HCT116 (cell line): ENCODE measurements around the gene PRAMEF20. TPM values are rescaled to one million over a fixed set of nuclear protein-coding genes. Genes with fewer than 3 reads are reported as not detected.

Experiments
- ATAC-seq: fragments of 200-7000 bp; cut with Tn5 transposase; 2 replicates; pipeline ENCODE4 v1.9.1; 2020; ENCODE audit warnings: mild to moderate bottlenecking, moderate library complexity
- BruUV-seq: library from RNA; stranded (reverse); fragments of 400-500 nt; replicated peaks from 2 replicates; lab custom pipeline; 2021; lab: Mats Ljungman, UMichigan
- CTCF ChIA-PET: fragments of 300-600 bp; sonication (Branson Sonifier 250); formaldehyde crosslinking; loops from one replicate; lab custom pipeline; 2021; ENCODE audit warnings: antibody characterized with exemption; lab: Charles Lee
- POLR2A ChIA-PET: fragments of 300-600, 350-600 bp; sonication (Branson Sonifier 250); formaldehyde crosslinking; loops from one replicate; lab custom pipeline; 2021; ENCODE audit warnings: antibody characterized with exemption; lab: Charles Lee
- RAD21 ChIA-PET, 2 experiments: fragments of 300-600 bp; sonication (Branson Sonifier 250); formaldehyde crosslinking; loops; one replicate each; lab custom pipeline; 2023; ENCODE audit warnings: low total read pairs in 2 of 2; ENCODE audit not compliant: uncharacterized antibody in 2 of 2, unreplicated experiment in 2 of 2, low non-redundant PET in 1 of 2; lab: Charles Lee
- DNase-seq: peaks from one replicate; pipeline ENCODE4 v3.0.0-alpha.2; 2010; ENCODE audit warnings: low read depth, low spot score
- H2AFZ ChIP-seq: fragments of 200-600 bp; shearing (Covaris generic), sonication (generic); 2 replicates; pipeline ENCODE4 v1.6.1; 2017; ENCODE audit warnings: low read depth, mixed run types, mixed read lengths, antibody characterized with exemption, low read length; ENCODE audit not compliant: poor library complexity, severe bottlenecking
- H3K27ac ChIP-seq: 2 replicates; pipeline ENCODE4 v1.5.1; 2012; ENCODE audit warnings: low read depth, low read length
- H3K27me3 ChIP-seq: fragments of 200-600 bp; sonication (generic); 2 replicates; pipeline ENCODE4 v1.6.1; 2016; ENCODE audit warnings: mixed run types, low read length, mixed read lengths; ENCODE audit not compliant: insufficient read depth
- H3K36me3 ChIP-seq, 2 experiments: fragments of 200-500 bp in 1 of 2; fragments of 200-600 bp in 1 of 2; sonication (Bioruptor generic) in 1 of 2; sonication (generic) in 1 of 2; 2 replicates each; pipeline versions ENCODE4 v1.5.1 to v1.6.1; 2014 to 2016; ENCODE audit warnings: low read length in 2 of 2, inconsistent platforms in 1 of 2, mixed read lengths in 1 of 2, mixed run types in 1 of 2; ENCODE audit not compliant: insufficient read depth in 2 of 2, control insufficient read depth in 1 of 2
- H3K4me1 ChIP-seq, 2 experiments: fragments of 200-600 bp in 1 of 2; sonication (generic) in 1 of 2; 2 replicates each; pipeline versions ENCODE4 v1.5.1 to v1.6.1; 2012 to 2017; ENCODE audit warnings: low read length in 2 of 2, inconsistent platforms in 1 of 2, mild to moderate bottlenecking in 1 of 2, mixed read lengths in 1 of 2, mixed run types in 1 of 2, moderate library complexity in 1 of 2; ENCODE audit not compliant: insufficient read depth in 2 of 2, control insufficient read depth in 1 of 2
- H3K4me2 ChIP-seq: fragments of 200-600 bp; sonication (generic); 2 replicates; pipeline ENCODE4 v1.6.1; 2017; ENCODE audit warnings: mixed run types, low read length, mixed read lengths
- H3K4me3 ChIP-seq, 2 experiments: fragments of 200-600 bp in 1 of 2; sonication (generic) in 1 of 2; replicated peaks in 1 of 2; 2 replicates each; pipeline ENCODE4 v1.5.1; 2011 to 2016; ENCODE audit warnings: low read length in 2 of 2, control low read depth in 1 of 2, low read depth in 1 of 2, mild to moderate bottlenecking in 1 of 2, mixed read lengths in 1 of 2, mixed run types in 1 of 2
- H3K79me2 ChIP-seq: fragments of 200-600 bp; sonication (generic); 2 replicates; pipeline ENCODE4 v1.6.1; 2017; ENCODE audit warnings: mild to moderate bottlenecking, mixed run types, low read length, moderate library complexity, mixed read lengths; ENCODE audit not compliant: insufficient read depth
- H3K9ac ChIP-seq: fragments of 200-600 bp; sonication (generic); 2 replicates; pipeline ENCODE4 v1.6.1; 2016; ENCODE audit warnings: low read length, mixed read lengths
- H3K9me2 ChIP-seq: fragments of 200-600 bp; sonication (generic), shearing (Covaris generic); 2 replicates; pipeline ENCODE4 v1.6.1; 2017; ENCODE audit warnings: mixed run types, mild to moderate bottlenecking, moderate library complexity; ENCODE audit not compliant: insufficient read depth
- H3K9me3 ChIP-seq, 2 experiments: fragments of 200-500 bp in 1 of 2; fragments of 200-600 bp in 1 of 2; sonication (Bioruptor generic) in 1 of 2; sonication (generic) in 1 of 2; 2 replicates each; pipeline ENCODE4 v1.6.1; 2014 to 2017; ENCODE audit warnings: low read length in 2 of 2, mixed read lengths in 2 of 2, inconsistent platforms in 1 of 2, low read depth in 1 of 2, mild to moderate bottlenecking in 1 of 2, mixed run types in 1 of 2, moderate library complexity in 1 of 2; ENCODE audit not compliant: control insufficient read depth in 1 of 2, insufficient read depth in 1 of 2
- H4K20me1 ChIP-seq: fragments of 200-600 bp; sonication (generic), shearing (Covaris generic); 2 replicates; pipeline ENCODE4 v1.6.1; 2017; ENCODE audit warnings: mixed run types, mild to moderate bottlenecking, moderate library complexity; ENCODE audit not compliant: insufficient read depth
- ATF3 ChIP-seq: IDR thresholded peaks from 2 replicates; pipeline ENCODE4 v1.6.1; 2012
- CBX3 ChIP-seq: IDR thresholded peaks from 2 replicates; pipeline ENCODE4 v1.6.1; 2012; ENCODE audit warnings: low read depth
- CTCF ChIP-seq, 3 experiments: fragments of 200-600 bp in 1 of 3; sonication (generic) in 1 of 3; IDR thresholded peaks in 2 of 3; conservative IDR thresholded peaks in 1 of 3; 2 replicates each; pipeline ENCODE4 v1.5.1; 2012 to 2017; ENCODE audit warnings: low read depth in 2 of 3, low read length in 2 of 3, antibody characterized with exemption in 1 of 3, borderline replicate concordance in 1 of 3, control low read depth in 1 of 3, mild to moderate bottlenecking in 1 of 3, mixed read lengths in 1 of 3, mixed run types in 1 of 3, moderate library complexity in 1 of 3; ENCODE audit not compliant: insufficient read depth in 1 of 3
- EGR1 ChIP-seq: IDR thresholded peaks from 2 replicates; pipeline ENCODE4 v1.6.1; 2012; ENCODE audit warnings: low read depth
- ELF1 ChIP-seq: IDR thresholded peaks from 2 replicates; pipeline ENCODE4 v1.6.1; 2012; ENCODE audit warnings: low read depth, borderline replicate concordance
- EZH2 ChIP-seq: fragments of 200-600 bp; sonication (generic); IDR thresholded peaks from 2 replicates; pipeline ENCODE4 v1.6.1; 2017; ENCODE audit warnings: antibody characterized with exemption, mixed run types
- EZH2phosphoT487 ChIP-seq: fragments of 200-600 bp; IDR thresholded peaks from 2 replicates; pipeline ENCODE4 v1.6.1; 2018; ENCODE audit warnings: antibody characterized with exemption, borderline replicate concordance
- FOSL1 ChIP-seq: IDR thresholded peaks from 2 replicates; pipeline ENCODE4 v1.6.1; 2012; ENCODE audit warnings: low read depth
- POLR2A ChIP-seq: IDR thresholded peaks from 2 replicates; pipeline ENCODE4 v1.7.0; 2011; ENCODE audit warnings: borderline replicate concordance; ENCODE audit not compliant: insufficient read depth, insufficient read length; ENCODE audit errors: extremely low read depth
- POLR2AphosphoS5 ChIP-seq: IDR thresholded peaks from 2 replicates; pipeline ENCODE4 v1.6.1; 2011; ENCODE audit warnings: mild to moderate bottlenecking, low read depth, low read length, moderate library complexity
- SIN3A ChIP-seq: IDR thresholded peaks from 2 replicates; pipeline ENCODE4 v1.6.1; 2012; ENCODE audit warnings: low read depth
- SP1 ChIP-seq: IDR thresholded peaks from 2 replicates; pipeline ENCODE4 v1.6.1; 2012; ENCODE audit warnings: low read depth
- SRF ChIP-seq: IDR thresholded peaks from 2 replicates; pipeline ENCODE4 v1.6.1; 2012; ENCODE audit warnings: low read depth
- TCF7L2 ChIP-seq: IDR thresholded peaks from 2 replicates; pipeline ENCODE4 v1.7.0; 2011; ENCODE audit warnings: borderline replicate concordance, inconsistent platforms; ENCODE audit not compliant: insufficient read depth, insufficient read length; ENCODE audit errors: extremely low read depth
- YY1 ChIP-seq: IDR thresholded peaks from 2 replicates; pipeline ENCODE4 v1.6.1; 2011; ENCODE audit warnings: low read length, low read depth, moderate library complexity, mild to moderate bottlenecking; ENCODE audit not compliant: insufficient replicate concordance; ENCODE audit errors: extremely low read depth
- ZFX ChIP-seq: fragments of 450-650 bp; IDR thresholded peaks from 2 replicates; pipeline ENCODE4 v1.6.1; 2017
- ZNF274 ChIP-seq: fragments of 200-500 bp; sonication (Bioruptor generic); IDR thresholded peaks from 2 replicates; pipeline ENCODE4 v1.6.1; 2014; ENCODE audit warnings: mild to moderate bottlenecking, low read depth, low read length, inconsistent platforms
- intact Hi-C: fragments of 100-400 bp; cut with micrococcal nuclease; formaldehyde crosslinking; loops from 2 replicates; pipeline ENCODE4 v1.10.0; 2022
- total RNA-seq: library from RNA; stranded (reverse); gene quantifications from one replicate; pipeline ENCODE4 v1.2.1, GENCODE V29; 2021; ENCODE audit not compliant: unreplicated experiment
- TF ChIP-seq, protein P1 (sequence below): IDR thresholded peaks from 2 replicates; pipeline ENCODE4 v1.6.1; 2012; ENCODE audit warnings: low read depth
- TF ChIP-seq, protein P2 (sequence below): IDR thresholded peaks from 2 replicates; pipeline ENCODE4 v1.6.1; 2012

Gene PRAMEF20
- total RNA-seq, 1 experiment from 2014 or later: not detected

DNA sequence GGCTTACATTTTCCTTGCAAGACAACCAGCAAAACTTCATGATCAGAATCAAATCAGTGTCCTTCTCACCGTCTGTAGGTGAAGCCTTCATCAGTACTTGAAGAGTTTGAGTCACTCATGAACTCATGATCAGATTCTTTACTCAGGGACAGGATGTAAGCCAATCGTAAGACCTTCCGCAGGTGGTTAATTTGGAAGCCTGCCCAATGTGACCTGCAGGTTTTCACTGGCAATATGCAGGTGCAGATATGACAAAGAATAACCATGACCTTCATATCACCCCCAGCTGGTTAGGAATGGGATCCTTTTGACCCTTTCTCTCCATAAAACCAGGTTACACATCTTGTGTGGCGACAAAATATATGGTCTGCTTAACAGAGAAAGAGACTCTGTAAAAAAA lies 2.4 kb upstream of the PRAMEF20 start:
- H3K4me2 ChIP-seq: no peak overlapping the region
- ChIA-PET CTCF (no interaction called here), POLR2A (no interaction called here), RAD21 (no interaction called here)
- no peaks in the 10 kb centered on the region for H4K20me1 ChIP-seq
- no peak overlapping the region for H2AFZ ChIP-seq
- H3K36me3 ChIP-seq: no peaks in the 10 kb centered on the region
- intact Hi-C loops: no loop called here
- DNase-seq: no peak
- H3K27me3 ChIP-seq: no peaks in the 10 kb centered on the region
- BruUV-seq: no TSS peak
- H3K4me1 ChIP-seq: no peaks in the 10 kb centered on the region
- no peaks in the 10 kb centered on the region for H3K9me3 ChIP-seq
- no peaks in the 10 kb centered on the region for H3K9me2 ChIP-seq
- no peak for ATAC-seq
- no peak overlapping the region for H3K9ac ChIP-seq
- no peak overlapping the region for H3K4me3 ChIP-seq
- TF ChIP-seq POLR2A: no peak
- no peak for TF ChIP-seq EGR1
- TF ChIP-seq, protein P1, sequence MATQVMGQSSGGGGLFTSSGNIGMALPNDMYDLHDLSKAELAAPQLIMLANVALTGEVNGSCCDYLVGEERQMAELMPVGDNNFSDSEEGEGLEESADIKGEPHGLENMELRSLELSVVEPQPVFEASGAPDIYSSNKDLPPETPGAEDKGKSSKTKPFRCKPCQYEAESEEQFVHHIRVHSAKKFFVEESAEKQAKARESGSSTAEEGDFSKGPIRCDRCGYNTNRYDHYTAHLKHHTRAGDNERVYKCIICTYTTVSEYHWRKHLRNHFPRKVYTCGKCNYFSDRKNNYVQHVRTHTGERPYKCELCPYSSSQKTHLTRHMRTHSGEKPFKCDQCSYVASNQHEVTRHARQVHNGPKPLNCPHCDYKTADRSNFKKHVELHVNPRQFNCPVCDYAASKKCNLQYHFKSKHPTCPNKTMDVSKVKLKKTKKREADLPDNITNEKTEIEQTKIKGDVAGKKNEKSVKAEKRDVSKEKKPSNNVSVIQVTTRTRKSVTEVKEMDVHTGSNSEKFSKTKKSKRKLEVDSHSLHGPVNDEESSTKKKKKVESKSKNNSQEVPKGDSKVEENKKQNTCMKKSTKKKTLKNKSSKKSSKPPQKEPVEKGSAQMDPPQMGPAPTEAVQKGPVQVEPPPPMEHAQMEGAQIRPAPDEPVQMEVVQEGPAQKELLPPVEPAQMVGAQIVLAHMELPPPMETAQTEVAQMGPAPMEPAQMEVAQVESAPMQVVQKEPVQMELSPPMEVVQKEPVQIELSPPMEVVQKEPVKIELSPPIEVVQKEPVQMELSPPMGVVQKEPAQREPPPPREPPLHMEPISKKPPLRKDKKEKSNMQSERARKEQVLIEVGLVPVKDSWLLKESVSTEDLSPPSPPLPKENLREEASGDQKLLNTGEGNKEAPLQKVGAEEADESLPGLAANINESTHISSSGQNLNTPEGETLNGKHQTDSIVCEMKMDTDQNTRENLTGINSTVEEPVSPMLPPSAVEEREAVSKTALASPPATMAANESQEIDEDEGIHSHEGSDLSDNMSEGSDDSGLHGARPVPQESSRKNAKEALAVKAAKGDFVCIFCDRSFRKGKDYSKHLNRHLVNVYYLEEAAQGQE: no peak
- no peak for TF ChIP-seq ZNF274
- TF ChIP-seq TCF7L2: no peak
- TF ChIP-seq, protein P2, sequence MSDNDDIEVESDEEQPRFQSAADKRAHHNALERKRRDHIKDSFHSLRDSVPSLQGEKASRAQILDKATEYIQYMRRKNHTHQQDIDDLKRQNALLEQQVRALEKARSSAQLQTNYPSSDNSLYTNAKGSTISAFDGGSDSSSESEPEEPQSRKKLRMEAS: no peak
- TF ChIP-seq SP1: no peak
- TF ChIP-seq YY1: no peak
- no peak for TF ChIP-seq CBX3
- no peak for TF ChIP-seq FOSL1
- TF ChIP-seq ZFX: no peak
- no peak for TF ChIP-seq ELF1
- no peak for TF ChIP-seq EZH2
- TF ChIP-seq POLR2AphosphoS5: no peak
- no peak for TF ChIP-seq EZH2phosphoT487
- no peak for TF ChIP-seq SRF
- no peak for TF ChIP-seq CTCF (IDR thresholded peaks at IDR 0.05 in 2 of 3, conservative IDR thresholded peaks at IDR 0.05 in 1 of 3; ENCODE audit: borderline replicate concordance in 1 of 3, insufficient read depth in 1 of 3, low read depth in 2 of 3, low read length in 2 of 3)
- TF ChIP-seq ATF3: no peak
- no peak for TF ChIP-seq SIN3A
- H3K79me2 ChIP-seq: no peaks in the 10 kb centered on the region
- H3K27ac ChIP-seq: no peak overlapping the region
